SK-MEL-5 (cell line): ENCODE data around the gene INO80B. TPM values are rescaled to one million over a fixed set of nuclear protein-coding genes. Genes with fewer than 3 reads are reported as not detected.
A peak's percentile ranks its signal among the peaks of the same experiment; 100 is the strongest.

Experiments used
- DNase-seq: peaks from one replicate; pipeline ENCODE4 v3.0.0-alpha.2; 2016; ENCODE audit warnings: low read depth, low spot score
- in situ Hi-C: cut with HindIII; loops from 2 replicates; pipeline ENCODE4 v1.10.0; 2016; ENCODE audit warnings: low sequenced_read_pairs, high pct_unique_total_duplicates, low pct_unique_long_range_greater_than_20kb
- total RNA-seq: library from RNA; depleted of rRNA; stranded (reverse); fragments of >200 nt; shearing (Covaris generic); gene quantifications from 2 replicates; pipeline ENCODE4 v1.2.3, GENCODE V29; 2014

Gene INO80B
- total RNA-seq, 1 experiment from 2014 or later, result 21.6 TPM

DNA sequence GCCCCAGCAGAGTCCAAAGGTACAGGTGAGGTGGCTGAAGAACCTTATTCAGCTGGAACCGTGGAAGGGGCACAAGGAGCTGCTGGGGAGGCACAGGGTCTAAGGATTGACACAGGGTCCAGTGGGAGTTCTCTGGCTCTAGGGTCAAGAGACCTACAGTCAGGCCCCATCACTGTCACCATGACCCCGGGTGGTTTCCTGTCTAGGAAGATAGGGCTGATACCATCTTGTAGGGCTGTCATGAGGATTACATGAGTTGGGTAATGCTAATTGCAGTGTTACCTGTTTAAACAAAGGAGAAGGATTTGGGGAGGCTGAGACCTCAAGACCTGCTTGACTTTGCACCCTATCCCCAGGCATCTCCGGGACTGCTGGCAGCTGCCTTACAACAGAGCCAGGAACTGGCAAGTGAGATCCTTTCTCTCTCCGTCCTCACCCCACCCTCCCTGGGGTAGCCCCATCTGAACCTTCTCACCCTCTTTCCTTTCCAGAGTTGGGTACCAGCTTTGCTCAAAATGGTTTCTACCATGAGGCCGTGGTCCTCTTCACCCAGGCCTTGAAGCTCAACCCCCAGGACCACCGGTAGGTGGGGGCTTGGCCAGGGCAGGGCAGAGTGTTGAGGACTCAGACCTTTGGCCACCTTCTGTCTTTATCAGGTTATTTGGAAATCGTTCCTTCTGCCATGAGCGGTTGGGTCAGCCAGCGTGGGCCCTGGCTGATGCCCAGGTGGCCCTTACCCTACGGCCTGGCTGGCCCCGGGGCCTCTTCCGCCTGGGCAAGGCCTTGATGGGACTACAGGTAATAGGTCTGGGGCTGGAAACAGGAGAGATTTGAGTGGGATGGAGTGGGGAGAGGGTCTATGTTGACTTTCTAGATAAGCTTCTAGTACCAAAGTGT is 37.0 kb downstream of the INO80B start:
- DNase-seq, result no peak
- in situ Hi-C loops, result no loop called here

DNA sequence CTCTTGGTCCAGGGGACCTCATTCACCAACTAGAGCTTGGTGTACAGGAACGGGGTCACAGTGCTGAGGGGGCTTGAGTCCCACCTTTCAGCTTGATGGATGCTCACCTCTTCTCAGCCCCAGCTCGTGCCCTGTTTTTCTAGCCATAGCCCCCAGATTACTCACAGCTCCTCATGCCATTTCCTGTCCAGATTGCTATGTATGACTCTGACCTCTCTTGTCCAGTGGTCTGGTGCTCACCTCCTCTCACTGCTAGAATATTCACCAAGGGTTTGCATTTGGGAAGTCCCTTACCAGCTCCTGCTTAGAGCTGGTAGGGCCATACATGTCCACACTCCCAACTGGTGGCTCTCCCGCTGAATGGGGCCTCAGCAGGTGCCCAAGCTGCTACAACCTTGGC is 38.7 kb downstream of the INO80B start:
- in situ Hi-C loops, result no loop called here

DNA sequence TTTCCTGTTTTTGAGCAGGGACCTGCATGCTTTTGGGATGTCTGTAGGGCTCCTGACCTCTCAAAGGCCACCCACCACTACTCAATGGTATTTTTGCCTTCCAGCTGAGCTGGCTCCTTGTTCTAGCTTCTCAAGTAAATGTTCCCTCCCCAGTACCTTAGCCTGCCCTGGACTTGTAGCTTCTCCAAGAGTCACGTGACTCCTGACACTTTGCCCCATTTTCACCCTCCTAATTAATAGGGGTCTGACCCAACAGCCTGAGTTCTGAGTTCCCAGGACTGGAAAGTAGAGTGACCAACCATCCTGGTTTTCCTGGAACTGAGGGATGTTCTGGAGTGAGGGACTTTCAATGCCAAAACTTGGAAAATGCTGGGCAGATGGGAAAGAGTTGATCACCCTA is 40.6 kb downstream of the INO80B start:
- DNase-seq, result no peak
- in situ Hi-C loops, result no loop called here

More for the DNA sequence above, 38.7 kb downstream of the INO80B start:
- DNase-seq, result no peak

DNA sequence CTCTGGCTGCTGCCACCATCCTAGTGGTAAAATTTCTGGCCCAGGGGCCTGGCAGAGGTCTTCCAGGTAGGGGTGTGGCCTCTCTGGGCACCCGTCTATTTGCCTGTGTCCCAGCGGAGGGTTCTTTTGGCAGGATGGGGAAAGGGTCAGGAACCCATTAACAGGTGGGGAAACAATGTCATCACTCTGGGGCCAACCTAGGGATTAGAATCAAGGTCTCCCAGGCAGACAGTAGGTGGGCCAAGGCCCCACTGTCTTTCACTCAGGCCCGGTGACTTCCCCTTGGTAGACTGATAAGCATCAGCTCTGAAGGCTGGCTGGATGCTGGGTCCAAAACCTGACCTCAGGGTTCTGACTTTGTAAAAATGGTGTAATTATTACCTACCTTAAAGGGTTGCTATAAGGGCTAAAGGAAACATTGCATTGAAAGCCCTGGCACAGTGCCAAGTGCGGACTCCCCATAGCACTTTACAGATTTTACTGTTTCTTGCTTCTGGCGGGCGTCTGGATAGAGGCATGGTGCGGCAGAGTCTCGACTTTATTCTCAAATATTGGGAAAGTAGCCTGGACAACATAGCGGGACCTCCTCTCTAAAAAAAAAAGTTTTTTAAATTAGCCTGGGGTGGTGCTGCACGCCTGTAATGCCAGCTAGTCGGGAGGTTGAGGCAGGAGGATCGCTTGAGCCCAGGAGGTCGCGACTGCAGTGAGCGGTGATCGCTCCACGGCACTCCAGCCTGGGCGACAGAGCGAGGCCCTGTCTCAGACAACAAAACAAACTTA is 42.3 kb downstream of the INO80B start:
- in situ Hi-C loops, result no loop called here
- no peak for DNase-seq

DNA sequence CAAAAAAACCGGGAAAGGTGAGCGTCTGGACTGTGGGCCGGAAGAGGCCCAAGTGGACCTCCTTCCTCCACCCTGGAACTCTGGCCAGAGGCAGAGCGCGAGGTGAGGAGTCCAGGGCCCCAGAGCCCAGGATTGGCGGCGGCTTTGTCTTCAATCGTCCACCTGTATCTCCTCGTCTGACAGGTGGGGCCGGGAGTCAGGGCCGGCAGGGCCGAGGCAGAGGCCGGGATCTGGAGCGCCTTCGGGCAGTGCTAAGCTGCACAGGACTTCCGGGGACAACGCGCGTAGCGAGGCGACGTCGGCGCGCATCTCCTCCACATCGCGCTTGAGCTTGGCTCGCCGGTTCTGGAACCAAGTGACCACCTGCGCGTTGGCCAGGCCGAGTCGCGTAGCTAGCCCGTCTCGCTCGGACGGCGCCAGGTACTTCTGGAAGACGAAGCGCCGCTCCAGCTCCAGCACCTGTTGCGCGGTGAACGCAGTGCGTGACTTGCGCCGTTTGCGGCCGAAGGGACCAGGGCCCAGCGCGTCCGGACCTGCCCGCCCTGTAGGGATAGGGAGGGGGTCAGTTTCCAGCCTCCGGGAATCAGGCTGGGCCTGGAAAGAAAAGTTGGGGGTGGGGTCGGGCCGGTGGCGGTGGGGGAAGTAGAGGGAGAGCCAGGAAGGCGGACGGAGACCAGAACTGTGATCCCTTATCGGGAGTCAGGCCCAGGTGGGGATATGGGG is 43.1 kb downstream of the INO80B start:
- no peak for DNase-seq
- in situ Hi-C loops, result no loop called here

DNA sequence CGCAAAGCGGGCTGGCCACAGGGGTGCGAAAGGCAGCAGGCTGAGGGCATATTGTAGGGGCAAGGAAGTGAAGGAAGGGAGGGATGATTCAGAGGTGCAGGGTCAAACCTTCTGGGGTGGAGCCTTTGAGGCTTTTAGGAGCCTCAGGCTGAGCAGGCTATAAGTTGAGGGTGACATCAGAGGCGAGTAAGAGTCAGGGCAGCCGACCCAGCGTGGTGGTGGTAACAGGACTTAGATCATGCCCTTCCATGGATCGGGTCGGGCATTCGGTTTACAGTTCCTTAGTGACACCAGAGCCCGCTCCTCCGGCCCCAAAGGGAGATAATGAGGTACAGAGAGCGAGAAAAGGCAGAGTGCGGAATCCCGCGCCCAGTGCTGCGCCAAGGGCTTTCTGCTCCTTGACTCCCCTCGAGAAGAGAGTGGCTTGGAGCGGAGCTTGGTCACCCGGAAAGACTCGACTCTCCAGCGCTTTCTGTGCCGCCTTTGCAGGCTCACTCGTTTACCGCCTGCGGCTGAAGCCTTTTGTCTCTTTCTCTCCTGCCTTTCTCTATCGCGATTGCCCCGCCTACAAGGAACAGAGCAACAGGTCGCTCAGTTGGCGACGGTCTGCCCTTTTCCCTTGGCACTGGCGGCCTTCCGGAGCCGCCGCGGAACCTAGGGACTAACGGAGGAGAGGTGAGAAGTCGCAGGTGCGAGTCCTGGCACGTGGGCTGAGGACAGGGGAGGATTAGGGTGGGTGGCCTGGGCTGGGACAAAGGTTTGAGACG is 43.8 kb downstream of the INO80B start:
- no peak for DNase-seq
- in situ Hi-C loops, result no loop called here

DNA sequence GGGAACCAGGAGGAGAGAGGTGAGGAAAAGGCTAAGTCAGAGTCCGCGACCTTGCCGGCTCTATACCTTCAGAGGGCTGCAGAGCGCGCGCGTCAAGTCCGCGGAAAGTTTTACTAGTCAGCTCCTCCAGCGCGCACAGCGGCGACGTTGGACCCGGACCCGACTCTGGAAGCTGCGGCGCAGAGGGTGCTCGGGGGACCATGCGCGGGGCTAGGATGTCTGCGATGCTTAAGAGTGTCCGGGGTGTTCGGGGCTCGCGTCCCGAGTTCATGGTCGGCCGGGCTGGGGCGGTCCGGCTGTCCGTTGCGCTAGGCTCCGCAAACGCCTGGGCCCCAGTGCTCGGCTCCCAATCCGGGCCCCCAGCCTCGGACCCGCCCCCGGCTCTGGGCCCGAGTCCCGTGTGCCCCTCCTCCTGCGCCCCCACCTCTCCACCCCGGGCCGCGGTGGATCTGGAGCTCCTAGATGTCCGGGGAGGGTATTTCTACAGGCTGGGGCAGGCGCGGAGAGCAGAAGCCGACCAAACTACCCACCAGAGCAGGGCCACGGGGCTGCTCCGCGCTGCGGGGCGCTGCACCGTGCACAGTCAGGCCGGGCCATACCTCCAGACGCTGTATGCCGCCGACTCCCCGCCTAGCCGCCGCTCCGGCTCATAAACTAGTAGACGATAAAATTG is 44.5 kb downstream of the INO80B start, which contains the start of gene LBX2:
Gene LBX2, minus strand, starts transcription at position 337 of the 673 bp plus-strand sequence. Its CDS starts 66 bp downstream, at position 271.
- in situ Hi-C loops, result no loop called here
- no peak for DNase-seq

DNA sequence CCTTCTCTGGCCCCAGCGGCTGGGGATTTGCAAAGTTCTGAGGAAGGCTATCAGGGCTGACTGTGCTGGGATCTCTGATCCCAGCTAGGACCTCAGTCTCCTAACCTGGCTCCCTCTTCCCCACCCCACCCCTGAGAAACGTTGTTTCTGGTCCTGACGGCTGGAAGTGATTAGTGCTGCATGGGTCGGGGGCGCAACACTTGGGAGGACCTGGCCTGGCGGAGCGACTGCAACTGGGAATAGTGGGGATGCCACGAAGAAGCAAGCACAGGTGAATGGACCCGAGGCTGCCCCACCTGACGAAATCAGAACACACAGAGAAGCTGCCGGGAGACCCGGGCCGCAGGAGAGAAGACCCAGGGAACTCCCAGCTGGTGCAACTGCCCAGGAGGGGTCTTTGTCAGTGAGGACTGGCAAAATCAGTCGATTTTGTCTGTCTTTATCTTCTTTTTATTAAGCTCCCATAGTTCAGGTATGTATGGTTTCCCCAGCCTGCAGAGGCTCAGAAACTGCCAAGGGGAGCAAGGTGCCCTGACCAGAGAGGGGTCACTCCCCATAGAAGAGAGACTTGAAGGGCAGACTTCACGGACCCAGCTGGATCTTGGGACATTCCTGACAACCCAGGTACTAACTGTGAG is 45.2 kb downstream of the INO80B start:
- in situ Hi-C loops, result no loop called here
- no peak for DNase-seq

DNA sequence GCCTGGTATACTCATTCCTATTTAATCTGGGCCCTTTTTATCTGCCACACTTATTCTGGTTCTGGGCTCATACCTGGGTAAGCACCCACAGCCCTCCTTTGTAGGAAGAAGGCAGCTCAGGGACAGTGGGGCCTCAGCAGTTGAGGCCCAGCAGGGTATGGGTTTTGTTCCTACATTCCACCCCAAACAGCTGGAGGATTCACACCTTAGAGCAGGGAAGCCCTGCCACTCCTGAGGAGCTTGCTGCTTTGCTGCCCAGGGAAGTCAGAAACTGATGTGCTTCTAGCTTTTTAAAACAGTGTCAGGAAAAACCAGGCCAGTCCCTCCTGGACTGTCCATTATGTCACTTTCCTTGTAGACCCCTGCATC is 45.7 kb downstream of the INO80B start:
- in situ Hi-C loops, result no loop called here
- DNase-seq, result no peak

DNA sequence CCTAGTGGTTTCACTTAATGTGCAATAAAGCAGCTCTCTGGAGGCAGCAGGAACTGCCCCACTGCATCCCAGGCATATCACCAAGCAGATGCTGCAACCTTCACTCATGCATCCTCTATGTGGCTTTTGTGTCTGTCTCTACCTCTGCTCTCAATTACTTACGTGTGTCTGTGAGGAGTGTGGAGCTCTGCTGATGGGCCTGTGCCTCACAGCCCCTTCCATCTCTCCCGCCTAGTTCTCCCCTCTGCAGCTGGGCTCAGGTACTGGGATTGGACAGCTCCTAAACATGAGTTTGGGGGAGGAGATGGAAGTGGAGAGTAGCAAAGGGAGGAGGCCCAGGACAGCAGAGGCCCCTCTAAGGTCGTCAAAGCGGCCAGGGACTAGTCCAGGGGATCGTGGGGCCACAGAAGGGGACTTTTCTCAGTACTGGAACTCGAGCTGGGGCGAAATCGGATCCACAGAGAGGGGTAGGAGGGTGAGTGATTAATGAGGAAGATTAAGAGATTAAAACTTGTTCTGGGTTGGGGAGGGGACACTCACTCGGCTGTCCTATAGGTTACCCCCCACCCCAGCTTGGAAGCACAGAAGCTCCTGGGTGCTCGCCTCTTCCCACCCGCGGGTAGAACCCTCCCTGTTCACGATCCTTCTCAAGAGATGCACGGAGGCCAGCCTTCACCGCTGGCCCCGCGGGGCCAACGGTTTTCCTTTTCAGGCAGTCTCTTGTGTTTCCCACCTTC is 46.6 kb downstream of the INO80B start:
- DNase-seq, result no peak
- in situ Hi-C loops, result no loop called here

DNA sequence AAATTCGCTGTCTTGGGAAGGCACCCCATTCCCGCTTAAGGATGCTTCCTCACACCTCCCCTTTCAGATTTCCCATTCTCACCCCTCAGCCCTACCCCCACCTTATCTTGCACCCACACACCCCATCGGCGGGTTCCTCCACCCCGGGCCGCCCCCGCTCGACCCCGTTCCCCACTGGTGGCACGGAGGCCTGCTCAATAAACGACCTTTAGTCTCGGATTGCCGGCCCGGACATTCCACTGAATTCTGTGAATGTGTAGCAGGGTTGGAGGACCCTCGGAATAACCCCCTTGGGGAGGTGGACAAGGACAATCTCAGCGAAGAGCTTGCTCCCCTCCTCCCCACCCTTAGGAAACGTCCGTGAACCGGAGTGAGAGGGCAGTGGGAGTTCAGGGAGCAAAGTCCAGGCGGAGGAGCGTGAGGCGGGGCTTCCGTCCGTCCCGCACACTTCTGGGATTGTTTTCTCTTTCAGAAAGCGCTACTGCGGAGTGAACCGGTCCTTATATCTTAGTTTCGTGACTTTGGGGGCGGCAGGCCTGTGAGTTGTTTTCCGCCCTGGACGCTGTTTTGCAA is 47.3 kb downstream of the INO80B start:
- no peak for DNase-seq
- in situ Hi-C loops, result no loop called here

DNA sequence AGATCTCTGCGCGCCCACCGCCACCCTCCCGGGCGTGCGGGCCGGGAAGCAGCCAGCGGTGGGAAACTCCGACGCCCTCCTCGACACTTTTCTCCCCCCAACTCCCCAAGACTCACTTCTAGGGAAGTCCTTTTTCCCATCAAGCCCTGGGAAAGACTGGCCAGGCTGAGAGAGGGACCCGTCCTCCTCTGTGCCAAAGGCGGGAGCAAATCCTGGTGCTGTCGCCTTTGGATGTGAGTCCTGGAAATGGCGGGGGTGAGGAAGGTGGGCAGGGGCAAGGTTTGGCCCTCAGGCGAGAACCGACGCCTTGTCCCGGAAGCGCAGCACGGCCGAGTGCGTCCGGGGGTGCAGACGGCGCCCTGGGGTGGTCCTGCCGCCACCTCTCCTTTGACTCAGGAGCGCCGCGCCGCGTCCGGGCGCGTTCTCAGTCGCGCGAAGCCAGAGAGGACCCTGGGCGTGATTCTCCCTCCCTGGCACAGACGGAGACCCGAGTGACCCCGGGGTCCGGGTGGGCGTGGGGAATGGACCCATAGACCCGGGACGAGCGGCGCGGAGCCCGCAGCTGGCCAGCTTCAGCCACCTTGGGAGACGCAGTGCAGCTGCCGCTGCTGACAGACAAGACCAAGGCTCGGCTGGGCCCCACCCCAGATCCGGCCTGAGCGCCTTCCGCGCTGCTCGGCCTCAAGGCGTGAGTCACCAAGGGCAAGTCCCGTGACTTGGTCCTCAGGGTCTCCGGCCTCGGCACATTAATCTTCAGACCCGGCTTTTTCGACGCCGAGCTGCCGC is 48.0 kb downstream of the INO80B start:
- peak; percentile 84 for DNase-seq
- in situ Hi-C loops, result no loop called here

DNA sequence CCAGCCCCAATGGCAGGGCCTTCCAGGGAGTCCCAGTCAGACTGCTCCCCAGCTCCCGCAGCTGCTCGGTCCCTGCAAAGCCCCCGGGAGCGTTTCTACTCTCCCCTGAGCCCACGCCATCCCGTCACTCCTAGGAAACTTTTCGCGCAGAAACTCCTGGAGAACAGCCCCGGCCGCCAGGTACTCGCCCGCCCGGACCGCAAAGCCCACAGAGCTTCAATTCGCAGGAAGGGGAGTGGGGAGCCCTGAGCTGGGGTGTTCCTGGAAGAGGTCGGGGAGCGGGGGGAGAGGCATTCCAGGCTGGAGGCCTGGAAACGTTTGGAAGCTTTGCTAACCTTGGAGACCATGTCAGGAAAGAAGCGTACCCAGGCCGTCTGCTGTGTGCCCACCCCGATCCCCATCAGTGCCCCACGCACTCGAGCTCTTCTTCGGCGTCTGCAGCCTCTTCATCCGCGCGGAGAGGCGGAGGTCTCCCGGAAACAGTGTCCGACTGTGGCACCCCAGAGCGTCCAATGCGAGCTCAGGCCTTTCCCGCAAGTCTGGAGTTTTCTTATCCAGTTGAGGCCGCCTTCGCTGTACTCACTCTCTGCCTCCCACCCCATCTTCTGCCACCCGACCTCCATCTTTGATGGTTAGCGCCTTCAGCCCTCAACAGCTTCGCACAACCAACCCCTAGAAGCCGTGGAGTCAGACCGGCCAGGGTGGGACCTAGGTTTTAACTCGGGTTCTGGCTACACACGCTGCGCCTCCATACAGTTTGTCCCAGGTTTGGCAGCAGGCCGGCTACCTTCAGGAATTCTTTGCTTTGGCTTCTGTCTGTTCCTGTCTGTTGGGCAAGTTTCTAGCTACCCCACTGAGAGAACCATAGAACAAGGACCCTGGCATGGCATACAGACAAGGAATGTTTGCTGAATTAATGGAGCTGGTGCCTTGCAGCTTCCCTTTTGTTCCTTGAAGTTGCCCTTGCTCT is 48.9 kb downstream of the INO80B start:
- in situ Hi-C loops, result no loop called here
- DNase-seq, result peak; percentile 33

DNA sequence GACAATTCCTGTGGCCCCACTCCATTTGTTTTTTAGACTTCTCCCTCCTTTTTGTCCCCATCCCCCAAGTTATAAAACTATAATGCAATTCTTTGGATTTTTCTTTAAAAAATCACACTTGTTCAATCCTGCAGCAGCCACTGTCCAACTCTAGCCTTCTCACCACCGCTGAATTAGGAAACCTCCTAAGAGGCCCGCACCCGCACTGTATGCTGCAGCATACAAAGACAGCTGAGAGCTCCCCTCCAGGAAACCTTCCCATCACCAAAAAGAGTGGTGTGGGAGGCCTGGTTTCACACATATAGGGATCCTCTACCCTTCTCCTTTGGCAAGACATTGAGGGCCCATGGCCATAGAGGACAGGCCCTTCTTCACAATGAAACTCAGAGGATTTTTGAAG is 49.7 kb downstream of the INO80B start:
- in situ Hi-C loops, result no loop called here
- peak; percentile 10 for DNase-seq
